RWPE2 (cell line): Measurements from ENCODE around the gene PIK3R4.

Experiments used
- ATAC-seq: fragments of 200-7000 bp; cut with Tn5 transposase; 3 replicates; pipeline ENCODE4 v1.9.1; 2021; ENCODE audit warnings: low read depth
- DNase-seq: peaks from one replicate; pipeline ENCODE4 v3.0.0-alpha.2; 2020; ENCODE audit warnings: low spot score
- H3K27ac ChIP-seq: fragments of 450-650 bp; 2 replicates; pipeline ENCODE4 v1.5.1; 2017; ENCODE audit warnings: mild to moderate bottlenecking; ENCODE audit not compliant: poor library complexity, severe bottlenecking
- H3K27me3 ChIP-seq: fragments of 250-450 bp; sonication (Bioruptor Pico); 2 replicates; pipeline ENCODE4 v1.5.1; 2021; ENCODE audit warnings: mild to moderate bottlenecking, moderate library complexity; ENCODE audit not compliant: insufficient read depth, poor library complexity, severe bottlenecking
- H3K36me3 ChIP-seq: fragments of 250-450 bp; sonication (Bioruptor Pico); 2 replicates; pipeline ENCODE4 v1.5.1; 2020; ENCODE audit warnings: low read depth, mild to moderate bottlenecking, moderate library complexity
- H3K4me1 ChIP-seq: fragments of 250-450 bp; sonication (Bioruptor Pico); 2 replicates; pipeline ENCODE4 v1.5.1; 2021; ENCODE audit warnings: mild to moderate bottlenecking, moderate library complexity; ENCODE audit not compliant: insufficient read depth, poor library complexity, severe bottlenecking
- H3K4me3 ChIP-seq: fragments of 250-450 bp; sonication (Bioruptor Pico); 2 replicates; pipeline ENCODE4 v1.5.1; 2021; ENCODE audit warnings: mild to moderate bottlenecking, moderate library complexity; ENCODE audit not compliant: severe bottlenecking
- H3K9me3 ChIP-seq: fragments of 250-450 bp; sonication (Bioruptor Pico); 2 replicates; pipeline ENCODE4 v1.5.1; 2021; ENCODE audit warnings: mild to moderate bottlenecking, moderate library complexity; ENCODE audit not compliant: severe bottlenecking
- CTCF ChIP-seq: fragments of 450-650 bp; IDR thresholded peaks from one replicate; pipeline ENCODE4 v1.5.1; 2017; ENCODE audit warnings: mild to moderate bottlenecking, moderate library complexity; ENCODE audit not compliant: poor library complexity, severe bottlenecking

The PIK3R4 gene

GRCh38 chr3:130669740-130670139 is 76.9 kb downstream of the PIK3R4 start:
- peaks cover 11% of the 10 kb centered on the region for H3K36me3 ChIP-seq
- H3K27me3 ChIP-seq: no peaks in the 10 kb centered on the region
- ATAC-seq (no peak), DNase-seq (no peak)
- no peaks in the 10 kb centered on the region for H3K9me3 ChIP-seq
- TF ChIP-seq CTCF: no peak
- no peak overlapping the region for H3K4me3 ChIP-seq
- no peak overlapping the region for H3K27ac ChIP-seq
- no peaks in the 10 kb centered on the region for H3K4me1 ChIP-seq

GRCh38 chr3:130663092-130663491 is 83.5 kb downstream of the PIK3R4 start:
- H3K27me3 ChIP-seq: no peaks in the 10 kb centered on the region
- H3K36me3 ChIP-seq: no peaks in the 10 kb centered on the region
- ATAC-seq (no peak), DNase-seq (no peak)
- H3K4me1 ChIP-seq: no peaks in the 10 kb centered on the region
- no peak overlapping the region for H3K27ac ChIP-seq
- no peaks in the 10 kb centered on the region for H3K9me3 ChIP-seq
- no peak overlapping the region for H3K4me3 ChIP-seq
- no peak for TF ChIP-seq CTCF

GRCh38 chr3:130662501-130662996 is 84.1 kb downstream of the PIK3R4 start:
- Histone ChIP-seq H3K27me3 (no peaks in the 10 kb centered on the region), H3K27ac (no peak overlapping the region), H3K4me1 (no peaks in the 10 kb centered on the region), H3K9me3 (no peaks in the 10 kb centered on the region), H3K36me3 (no peaks in the 10 kb centered on the region), H3K4me3 (no peak overlapping the region)
- no peak for ATAC-seq
- no peak for TF ChIP-seq CTCF
- DNase-seq: no peak

- Histone ChIP-seq H3K27ac (no peak overlapping the region), H3K4me1 (no peaks in the 10 kb centered on the region), H3K27me3 (no peaks in the 10 kb centered on the region), H3K9me3 (no peaks in the 10 kb centered on the region), H3K4me3 (no peak overlapping the region), H3K36me3 (no peaks in the 10 kb centered on the region)
- DNase-seq: no peak
- ATAC-seq: no peak
- no peak for TF ChIP-seq CTCF
Observed at GRCh38 chr3:130661140-130661891, 85.3 kb downstream of the PIK3R4 start.

GRCh38 chr3:130659911-130660310 is 86.7 kb downstream of the PIK3R4 start:
- H3K4me3 ChIP-seq: no peak overlapping the region
- H3K4me1 ChIP-seq: no peaks in the 10 kb centered on the region
- TF ChIP-seq CTCF: no peak
- DNase-seq: no peak
- H3K27ac ChIP-seq: no peak overlapping the region
- no peaks in the 10 kb centered on the region for H3K27me3 ChIP-seq
- H3K9me3 ChIP-seq: no peaks in the 10 kb centered on the region
- H3K36me3 ChIP-seq: no peaks in the 10 kb centered on the region
- ATAC-seq: no peak
